ENCODE results near the gene ZBTB7C.

ZBTB7C gene

DNA sequence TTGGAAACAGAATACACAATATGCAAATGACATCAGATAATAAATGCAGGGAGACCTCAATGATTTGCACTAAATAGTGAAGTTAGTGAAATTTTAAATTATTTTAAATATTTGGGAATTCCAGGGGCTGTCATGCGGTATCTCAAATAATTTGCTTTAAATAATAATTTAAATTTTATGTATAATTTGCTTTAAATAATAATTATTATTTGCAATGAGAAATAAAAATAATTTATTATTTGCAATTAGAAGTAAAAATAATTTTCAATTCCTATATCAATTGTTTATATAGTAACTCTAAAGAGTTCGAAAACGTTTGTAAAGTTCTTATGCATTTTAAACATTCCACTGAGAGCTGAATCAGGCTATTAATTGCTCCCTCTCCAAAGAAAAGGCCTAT, 226.4 kb downstream of the ZBTB7C start:
- DNase-seq = no peak

DNA sequence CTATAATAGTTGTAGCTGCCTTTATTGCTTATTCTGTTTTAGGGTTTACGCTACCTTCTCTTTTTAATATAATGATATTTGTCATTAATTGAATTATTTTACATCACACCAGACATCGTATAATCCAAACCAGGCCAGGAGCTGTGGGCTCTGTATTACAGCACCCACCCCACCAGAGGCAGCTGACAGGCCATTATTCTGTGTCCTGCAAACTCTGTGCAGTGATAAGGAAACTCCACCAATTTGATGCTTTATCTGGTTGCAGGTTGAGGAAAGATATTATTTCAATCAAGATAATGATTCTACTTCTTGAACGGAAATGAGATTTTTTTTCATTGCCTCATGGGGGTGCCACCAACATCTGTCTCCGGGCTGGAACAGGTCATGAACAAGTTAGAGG, 227.3 kb downstream of the ZBTB7C start:
- DNase-seq = no peak

GRCh38 chr18:48181087-48181823, 227.9 kb downstream of the ZBTB7C start:
- DNase-seq = no peak

GRCh38 chr18:48179666-48180065, 229.5 kb downstream of the ZBTB7C start:
- no peak for DNase-seq

- DNase-seq = no peak
Measured at GRCh38 chr18:48179001-48179400, 230.2 kb downstream of the ZBTB7C start.

GRCh38 chr18:48176909-48177308, 232.3 kb downstream of the ZBTB7C start:
- DNase-seq = no peak

DNA sequence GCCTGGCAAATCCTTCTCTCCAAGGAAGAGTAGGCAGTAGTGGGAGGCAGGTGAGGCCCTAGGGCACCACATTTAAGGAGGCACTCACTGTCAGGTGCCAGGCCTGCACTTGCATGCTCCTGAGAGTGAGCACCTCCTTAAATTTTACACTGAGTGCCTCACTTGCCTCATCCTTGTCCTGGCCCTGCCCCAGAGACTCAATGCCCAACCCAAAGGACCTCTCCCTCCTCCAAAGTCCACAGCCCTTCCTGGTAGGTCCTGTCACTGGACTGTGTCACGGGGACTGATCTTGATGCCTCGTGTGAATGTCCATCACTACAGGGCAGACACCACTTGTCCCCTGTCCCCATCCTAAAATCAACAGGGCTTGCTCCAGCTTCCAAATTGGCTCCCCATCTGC, 235.6 kb downstream of the ZBTB7C start:
- no peak for DNase-seq

- no peak for DNase-seq
Measured at GRCh38 chr18:48172226-48173006, 236.8 kb downstream of the ZBTB7C start.

DNA sequence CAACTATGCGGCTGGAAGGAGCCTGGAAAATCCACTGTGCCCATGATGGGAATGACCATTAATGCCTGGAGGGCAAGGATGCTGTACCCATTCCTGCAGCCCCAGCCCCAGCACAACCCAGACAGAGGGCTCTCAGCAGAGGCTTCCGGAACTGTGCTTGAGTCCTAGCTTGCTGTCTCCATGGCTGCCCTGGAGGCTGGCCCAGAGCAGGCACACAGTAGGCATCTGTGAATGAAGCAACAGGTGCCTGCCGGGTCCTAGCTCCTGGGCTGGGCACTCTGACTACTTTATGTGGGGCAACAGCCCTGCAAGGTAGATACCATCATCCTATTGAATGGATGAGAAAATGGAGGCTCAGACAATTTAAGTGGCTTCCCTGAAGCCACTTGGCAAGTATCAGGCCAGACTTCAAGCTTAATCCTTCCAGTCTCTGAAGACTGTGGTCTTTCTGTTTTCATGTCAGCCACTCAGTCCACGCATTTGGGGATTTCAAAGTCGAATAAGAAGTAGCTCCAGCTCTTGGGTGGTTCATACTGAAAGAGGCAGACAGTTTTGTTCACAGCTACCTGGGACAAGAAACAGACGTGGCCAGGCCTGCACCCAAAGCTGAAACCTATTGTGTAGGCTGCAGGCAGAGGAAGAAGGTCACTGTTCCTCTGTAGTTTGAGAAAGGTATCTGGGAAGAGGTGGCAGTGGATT, 237.5 kb downstream of the ZBTB7C start:
- DNase-seq = no peak

- no peak for DNase-seq
Measured at GRCh38 chr18:48170651-48171050, 238.5 kb downstream of the ZBTB7C start.

DNA sequence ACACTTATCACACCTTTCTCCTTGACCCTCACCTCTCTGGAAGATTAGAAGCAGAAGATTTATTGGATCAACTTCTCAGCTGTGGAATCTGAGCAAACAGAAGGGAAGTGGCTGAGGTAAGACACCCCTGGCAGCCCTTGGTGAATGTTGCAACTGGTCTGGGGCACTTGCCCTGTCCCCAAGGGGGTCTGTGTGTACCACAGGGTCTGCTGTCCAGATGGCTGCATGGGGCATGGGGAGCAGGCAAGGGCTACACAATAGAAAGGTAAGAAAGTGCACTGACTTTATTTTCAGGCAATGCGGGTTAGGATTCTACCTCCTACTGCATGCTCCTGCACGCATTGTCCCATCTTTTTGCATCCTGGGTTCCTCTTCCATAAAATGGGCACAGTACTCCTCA, 240.3 kb downstream of the ZBTB7C start:
- DNase-seq = no peak

DNA sequence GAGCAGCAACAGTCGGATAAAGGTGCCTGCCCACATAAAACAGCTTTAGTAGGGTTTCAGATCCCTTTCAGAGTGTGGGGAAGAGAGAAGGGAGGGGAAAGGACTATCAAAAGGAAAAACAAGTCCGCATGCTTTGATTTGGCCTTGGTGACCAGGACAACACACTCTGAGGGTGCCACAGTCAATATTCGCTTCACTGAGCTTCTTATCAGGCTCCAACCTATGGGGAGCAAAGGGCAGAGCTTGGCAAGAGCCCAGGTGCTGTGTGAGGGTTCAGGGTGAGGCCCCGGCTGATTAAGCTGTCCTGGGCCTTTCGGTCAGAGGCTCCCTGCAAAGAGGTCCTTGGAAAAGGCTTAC, 241.3 kb downstream of the ZBTB7C start:
- no peak for DNase-seq

DNA sequence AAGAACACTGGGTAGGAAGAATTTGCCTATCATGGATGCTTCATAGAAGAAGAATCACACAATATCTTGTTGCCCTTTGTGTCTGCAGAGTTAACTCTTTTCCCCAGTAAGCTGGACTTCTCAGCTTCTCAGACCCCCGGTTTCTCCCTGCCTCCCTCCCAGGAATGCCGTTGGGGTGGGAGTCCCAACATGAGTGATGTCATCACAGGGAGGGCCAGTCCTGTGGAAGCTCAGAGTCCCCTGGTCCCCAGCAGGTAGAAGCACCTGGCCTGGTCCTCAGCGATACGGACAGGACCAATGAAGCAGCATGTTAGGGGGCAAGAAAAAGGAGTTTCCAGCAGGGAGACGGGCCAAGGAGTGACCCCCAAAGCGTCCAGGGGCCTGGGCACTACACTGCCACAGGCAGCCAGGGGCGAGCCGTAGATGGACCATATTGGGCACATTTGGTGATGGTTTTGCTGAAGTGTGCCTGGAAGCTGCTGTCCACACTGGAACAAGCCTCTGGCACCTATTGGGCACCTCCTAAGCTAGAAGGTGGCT, 242.8 kb downstream of the ZBTB7C start:
- DNase-seq = no peak

DNA sequence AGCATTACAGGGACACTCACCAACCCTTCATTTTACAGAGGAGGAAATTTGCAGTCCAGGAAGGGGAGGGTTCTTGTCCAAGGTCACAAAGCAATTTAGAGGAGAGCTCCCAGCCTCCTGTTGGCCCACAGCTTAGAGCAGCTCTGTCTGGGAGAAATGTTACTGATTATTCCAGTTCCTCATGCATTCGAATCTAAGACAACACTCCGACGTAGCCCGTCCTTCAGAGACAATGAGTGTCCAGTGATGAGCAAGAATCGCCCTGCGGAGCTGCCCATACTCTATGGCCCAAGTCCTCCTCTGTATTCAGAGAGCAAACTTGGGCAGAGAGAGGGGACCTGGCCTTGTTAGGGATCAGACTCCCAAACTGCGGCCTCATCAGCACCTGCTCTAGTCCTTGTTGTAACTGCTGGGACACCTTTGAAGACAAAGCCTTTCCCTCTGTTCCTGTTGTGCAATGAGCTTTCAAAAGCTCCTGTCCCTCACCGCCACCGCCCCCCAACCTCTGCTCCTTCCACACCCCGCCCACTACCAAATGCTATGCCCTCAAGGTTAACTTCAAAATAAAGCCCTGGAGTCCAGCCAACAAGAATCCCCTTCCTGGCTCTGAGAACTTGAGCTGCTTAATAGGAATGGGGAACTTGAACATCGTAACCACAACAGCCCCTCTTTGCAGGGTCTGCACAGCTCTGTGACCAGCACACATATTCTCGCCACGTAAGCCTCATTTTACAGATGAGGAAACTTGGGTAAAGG, 243.9 kb downstream of the ZBTB7C start:
- DNase-seq = no peak

GRCh38 chr18:48164701-48165100, 244.5 kb downstream of the ZBTB7C start:
- DNase-seq = no peak

DNA sequence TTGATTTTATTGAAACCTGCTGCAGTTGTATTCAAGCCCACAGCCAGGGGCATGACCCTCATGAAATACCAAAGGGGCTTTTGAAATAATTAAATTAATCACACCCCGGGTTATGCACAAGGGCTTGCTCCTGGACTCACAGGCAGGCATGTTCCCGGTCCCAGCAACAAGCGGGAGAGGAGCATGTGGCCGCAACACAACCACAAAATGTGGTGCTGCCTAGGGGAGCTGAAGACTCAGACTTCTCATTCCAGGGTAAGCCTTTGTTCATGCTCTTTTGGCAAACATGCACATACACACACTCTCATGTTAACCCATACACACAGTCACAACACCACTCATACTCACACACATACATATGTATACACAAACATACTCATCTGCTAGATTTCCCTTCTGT, 245.1 kb downstream of the ZBTB7C start:
- DNase-seq = no peak

DNA sequence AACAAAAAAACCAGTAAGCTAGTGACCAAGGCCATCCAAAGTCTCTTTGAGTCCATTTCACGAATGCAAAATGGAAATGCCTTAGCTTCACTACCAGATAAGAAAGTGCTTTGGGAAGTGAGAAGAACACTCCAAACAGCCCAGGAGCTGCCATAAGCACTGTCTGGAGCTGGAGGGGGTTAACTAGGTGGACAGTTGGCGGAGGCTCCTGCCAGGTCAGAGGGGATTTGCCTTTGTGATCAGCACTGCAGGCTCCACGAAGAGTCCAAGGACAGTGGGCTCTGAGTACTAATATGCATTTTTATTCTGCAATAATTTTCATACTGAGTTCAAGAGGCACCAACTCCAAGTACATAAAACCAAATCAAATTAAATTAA, 245.5 kb downstream of the ZBTB7C start:
- no peak for DNase-seq

DNA sequence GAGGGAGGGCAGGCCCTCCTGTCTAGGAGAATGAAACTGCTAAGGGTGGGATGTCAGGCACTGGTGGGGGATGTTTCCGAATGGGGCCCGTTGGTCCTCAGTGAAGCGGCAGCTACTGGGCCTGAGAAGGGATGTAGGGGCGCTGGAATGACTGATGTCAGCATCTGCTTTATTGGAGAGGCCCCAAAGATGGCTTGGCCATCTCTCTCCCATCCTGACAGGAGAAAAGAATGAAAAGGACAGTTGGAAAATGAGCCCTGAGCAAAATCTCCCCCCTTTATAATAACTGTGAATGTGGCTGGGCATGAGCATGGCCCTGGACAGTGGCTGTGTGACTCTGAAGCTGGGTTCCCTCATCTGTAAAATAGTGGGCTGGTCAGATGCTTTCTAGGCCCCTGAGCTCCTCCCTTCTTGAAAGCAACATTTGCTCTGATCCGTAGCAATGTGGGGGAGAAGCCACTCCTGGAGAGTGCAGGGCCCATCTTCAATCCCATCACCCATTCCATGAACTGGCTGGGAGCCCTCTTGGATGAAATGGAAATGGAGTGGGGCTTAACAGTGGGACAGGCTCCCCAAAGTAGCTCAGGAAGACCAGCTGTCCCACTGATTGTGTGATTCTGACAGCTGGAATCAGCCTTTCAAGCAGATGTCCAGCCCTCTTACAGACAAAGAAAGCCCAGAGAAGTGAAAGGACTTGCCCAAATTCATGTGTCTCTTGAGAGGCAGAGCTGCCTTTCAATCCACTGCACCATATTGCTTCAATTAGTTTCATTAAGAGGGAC, 246.0 kb downstream of the ZBTB7C start:
- DNase-seq = no peak

DNA sequence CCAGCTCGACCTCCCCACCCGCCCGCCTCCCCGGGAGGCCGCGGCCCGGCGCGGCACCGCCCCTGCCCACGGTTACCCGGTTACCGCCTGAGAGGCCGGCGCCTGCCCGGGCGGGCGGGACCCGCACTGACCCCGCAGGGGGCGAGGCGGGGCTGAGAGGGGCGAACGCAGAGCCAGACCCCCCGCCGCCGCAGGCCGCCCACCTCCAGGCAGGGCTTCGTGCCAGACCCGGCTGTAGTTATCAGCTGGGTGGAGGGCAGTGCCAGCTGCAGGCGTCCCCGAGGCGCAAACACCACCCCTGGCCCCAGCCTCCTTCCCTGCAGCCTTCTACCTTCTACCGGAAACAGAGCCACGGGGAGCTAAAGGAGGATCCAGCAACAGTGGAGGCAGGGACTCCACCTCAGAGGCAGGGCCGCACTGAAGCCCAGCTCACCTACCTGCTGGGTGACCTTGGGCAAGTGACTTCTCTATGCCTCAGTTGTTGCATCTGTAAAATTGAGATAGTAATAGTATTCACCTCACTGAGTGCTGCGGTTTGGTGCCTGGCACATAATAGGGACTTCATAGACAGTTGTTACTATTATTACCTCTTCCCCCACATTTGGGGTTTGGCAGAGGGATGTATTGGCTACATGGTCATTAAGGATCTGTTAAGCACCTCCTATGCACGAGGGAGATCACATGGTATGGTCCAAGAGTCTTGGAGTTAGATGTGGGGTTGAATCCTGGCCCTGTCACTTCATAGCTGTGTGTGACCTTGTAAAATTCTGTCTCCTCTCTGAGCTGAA, 247.1 kb downstream of the ZBTB7C start:
- peak; percentile 32 for DNase-seq

GRCh38 chr18:48161191-48161910, 247.8 kb downstream of the ZBTB7C start:
- peak; percentile 50 for DNase-seq

DNA sequence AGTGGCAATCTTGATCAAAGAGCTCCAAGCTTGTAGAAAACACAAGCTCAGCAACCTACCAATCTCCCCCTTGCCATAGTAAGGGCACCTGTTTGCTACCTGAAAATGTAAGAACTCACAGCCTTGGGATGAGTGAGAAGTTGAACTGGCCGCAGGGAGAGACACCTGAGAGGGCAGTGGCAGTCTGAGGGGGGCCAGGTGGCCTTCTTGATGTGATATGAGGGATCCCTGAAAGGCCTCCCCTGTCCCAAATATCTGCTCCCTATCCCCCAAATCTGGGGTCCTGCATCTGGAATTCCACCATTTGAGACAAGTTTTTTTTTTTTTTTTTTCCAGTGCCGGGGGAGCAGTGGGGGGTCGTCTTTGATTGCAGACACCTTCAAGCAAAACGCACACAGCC, 248.6 kb downstream of the ZBTB7C start:
- no peak for DNase-seq
